ENCODE results near the gene WIPF3. TPM values are rescaled to one million over a fixed set of nuclear protein-coding genes. Genes with fewer than 3 reads are reported as not detected.

WIPF3 gene
- total RNA-seq, 6 donors from 2014 or later = 0.34 to 1.3 (median 0.96) TPM; not detected in 2

- Histone ChIP-seq H3K9me3 (no peaks in the 10 kb centered on the region), H3K4me1 (no peaks in the 10 kb centered on the region), H3K36me3 (no peaks in the 10 kb centered on the region), H3K4me3 (no peak overlapping the region), H3K27ac (no peak overlapping the region), H3K27me3 (no peaks in the 10 kb centered on the region)
- no peak for ATAC-seq (ENCODE audit: low FRiP score in 2 of 2)
- 76 to 80% methylated on average over 6 to 7 of the region's 7 CpGs for WGBS, 2 donors
- TF ChIP-seq CTCF (IDR thresholded peaks at IDR 0.05) = no peak
- TF ChIP-seq POLR2AphosphoS5 (IDR thresholded peaks at IDR 0.05) = no peak
- TF ChIP-seq POLR2A (IDR thresholded peaks at IDR 0.05) = no peak
- TF ChIP-seq EP300 (IDR thresholded peaks at IDR 0.05) = no peak
- DNase-seq = no peak
These were observed 19.6 kb downstream of the WIPF3 start for GRCh38 chr7:29825775-29826529.

- H3K4me1 ChIP-seq = no peaks in the 10 kb centered on the region
- H3K27me3 ChIP-seq = no peaks in the 10 kb centered on the region
- TF ChIP-seq EP300 (IDR thresholded peaks at IDR 0.05) = no peak
- H3K27ac ChIP-seq = no peak overlapping the region
- H3K9me3 ChIP-seq = no peaks in the 10 kb centered on the region
- ATAC-seq (ENCODE audit: low FRiP score in 2 of 2) (no peak), DNase-seq (no peak)
- no peaks in the 10 kb centered on the region for H3K36me3 ChIP-seq
- no peak overlapping the region for H3K4me3 ChIP-seq
- WGBS, 2 donors = 86 to 97% methylated on average over 2 of the region's 2 CpGs
These were observed 20.2 kb downstream of the WIPF3 start for GRCh38 chr7:29826530-29826822.

GRCh38 chr7:29826904-29827303, 20.6 kb downstream of the WIPF3 start:
- Histone ChIP-seq H3K4me1 (no peaks in the 10 kb centered on the region), H3K36me3 (no peaks in the 10 kb centered on the region), H3K4me3 (no peak overlapping the region), H3K27ac (no peak overlapping the region), H3K9me3 (peaks cover 0 to 3% (median 0%) of the 10 kb centered on the region in 4 donors), H3K27me3 (no peaks in the 10 kb centered on the region)
- TF ChIP-seq CTCF (IDR thresholded peaks at IDR 0.05) (no peak), POLR2AphosphoS5 (IDR thresholded peaks at IDR 0.05) (no peak), EP300 (IDR thresholded peaks at IDR 0.05) (no peak), POLR2A (IDR thresholded peaks at IDR 0.05) (no peak)
- DNase-seq = no peak
- no peak for ATAC-seq (ENCODE audit: low FRiP score in 2 of 2)

GRCh38 chr7:29831705-29832104, 25.4 kb downstream of the WIPF3 start:
- peaks cover 0 to 3% (median 0%) of the 10 kb centered on the region in 4 donors for H3K9me3 ChIP-seq

GRCh38 chr7:29833929-29834328, 27.6 kb downstream of the WIPF3 start:
- WGBS, 2 donors = 81 to 88% methylated on average over 2 of the region's 2 CpGs

More at GRCh38 chr7:29831705-29832104, 25.4 kb downstream of the WIPF3 start:
- no peak for TF ChIP-seq POLR2AphosphoS5 (IDR thresholded peaks at IDR 0.05)
- TF ChIP-seq CTCF (IDR thresholded peaks at IDR 0.05) = no peak
- TF ChIP-seq POLR2A (IDR thresholded peaks at IDR 0.05) = no peak
- TF ChIP-seq EP300 (IDR thresholded peaks at IDR 0.05) = no peak
- Histone ChIP-seq H3K27me3 (no peaks in the 10 kb centered on the region), H3K4me1 (no peaks in the 10 kb centered on the region), H3K27ac (no peak overlapping the region), H3K36me3 (no peaks in the 10 kb centered on the region), H3K4me3 (no peak overlapping the region)
- DNase-seq (no peak), ATAC-seq (ENCODE audit: low FRiP score in 2 of 2) (no peak)
- 89 to 91% methylated on average over 6 of the region's 6 CpGs for WGBS, 2 donors

More at GRCh38 chr7:29833929-29834328, 27.6 kb downstream of the WIPF3 start:
- TF ChIP-seq POLR2AphosphoS5 (IDR thresholded peaks at IDR 0.05) (no peak), EP300 (IDR thresholded peaks at IDR 0.05) (no peak), CTCF (IDR thresholded peaks at IDR 0.05) (no peak), POLR2A (IDR thresholded peaks at IDR 0.05) (no peak)
- Histone ChIP-seq H3K9me3 (peaks cover 0 to 3% (median 0%) of the 10 kb centered on the region in 4 donors), H3K4me1 (no peaks in the 10 kb centered on the region), H3K27me3 (no peaks in the 10 kb centered on the region), H3K4me3 (no peak overlapping the region), H3K27ac (no peak overlapping the region), H3K36me3 (no peaks in the 10 kb centered on the region)
- ATAC-seq (ENCODE audit: low FRiP score in 2 of 2) (no peak), DNase-seq (no peak)

Measured in upper lobe of left lung (tissue), 6 donors.